Left renal pelvis (tissue), 4 donors: Measurements from ENCODE around the gene BARHL2. TPM values are rescaled to one million over a fixed set of nuclear protein-coding genes. Genes with fewer than 3 reads are reported as not detected.
A peak's percentile ranks its signal among the peaks of the same experiment; 100 is the strongest.

Experiments used
- DNase-seq, 4 donors: peaks; one replicate each; pipeline ENCODE4 v3.0.0-alpha.2; 2013; ENCODE audit warnings: low read depth in 4 of 4, low spot score in 3 of 4
- polyA plus RNA-seq, 4 donors: library from polyadenylated mRNA; unstranded; fragments of 120-200 nt; gene quantifications; one replicate each; pipeline ENCODE4 v1.2.1, GENCODE V29; 2013; ENCODE audit not compliant: insufficient read length in 4 of 4

Gene BARHL2
- polyA plus RNA-seq, 4 donors, result not detected

DNA sequence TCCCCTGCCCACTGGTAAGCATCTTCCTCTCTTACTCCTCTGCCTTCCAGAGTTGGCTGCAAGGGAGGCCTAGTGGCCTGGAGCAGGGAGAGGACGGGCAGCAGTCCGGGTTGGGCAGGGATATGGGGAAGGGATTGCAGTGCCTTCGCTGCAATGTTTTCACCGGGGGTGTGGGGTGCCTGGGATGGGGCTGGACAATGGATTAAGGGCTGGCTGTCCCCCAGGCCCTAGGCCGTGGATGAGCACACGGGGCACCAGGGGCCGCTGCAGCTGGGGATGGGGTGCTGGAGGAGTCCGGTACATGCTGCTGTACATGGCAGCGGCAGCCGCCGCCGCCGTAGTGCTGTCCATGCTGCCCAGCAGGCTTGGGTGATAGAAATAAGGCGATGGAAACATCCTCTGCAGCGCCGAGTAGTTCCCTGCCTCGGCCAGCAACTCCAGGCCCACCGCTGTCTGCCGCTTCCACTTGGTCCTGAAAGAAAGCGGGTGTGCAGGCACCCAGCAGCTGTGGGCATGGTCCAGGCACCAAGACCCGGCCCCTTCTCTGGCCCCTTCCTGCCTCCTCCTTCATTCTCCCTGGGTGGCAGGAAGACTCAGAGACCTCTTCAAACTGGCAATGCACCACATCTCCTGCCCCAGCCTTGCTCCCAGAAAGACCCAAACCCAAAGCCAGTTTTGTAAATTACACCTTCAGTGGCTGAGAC is 4.8 kb downstream of the BARHL2 start:
- DNase-seq, result no peak

DNA sequence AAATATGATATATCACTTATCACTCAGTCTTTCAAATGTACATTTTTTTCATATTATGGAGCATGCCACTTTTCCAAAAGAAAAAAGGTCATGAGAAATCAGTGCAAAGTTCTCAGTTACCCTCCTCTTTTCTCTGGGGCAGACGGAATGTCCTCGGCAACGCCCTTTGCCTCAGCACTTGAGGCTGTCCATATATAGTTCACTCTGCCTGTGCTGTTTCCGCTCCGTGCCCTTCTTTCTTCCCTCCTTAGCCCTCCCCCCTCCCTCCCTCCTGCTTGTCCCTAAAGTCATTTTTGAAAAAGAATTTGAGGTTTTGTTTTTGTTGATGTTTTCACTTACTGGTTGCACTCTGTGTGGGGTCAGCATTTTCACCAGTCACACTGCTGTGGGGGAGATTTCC is 5.4 kb downstream of the BARHL2 start:
- no peak for DNase-seq

DNA sequence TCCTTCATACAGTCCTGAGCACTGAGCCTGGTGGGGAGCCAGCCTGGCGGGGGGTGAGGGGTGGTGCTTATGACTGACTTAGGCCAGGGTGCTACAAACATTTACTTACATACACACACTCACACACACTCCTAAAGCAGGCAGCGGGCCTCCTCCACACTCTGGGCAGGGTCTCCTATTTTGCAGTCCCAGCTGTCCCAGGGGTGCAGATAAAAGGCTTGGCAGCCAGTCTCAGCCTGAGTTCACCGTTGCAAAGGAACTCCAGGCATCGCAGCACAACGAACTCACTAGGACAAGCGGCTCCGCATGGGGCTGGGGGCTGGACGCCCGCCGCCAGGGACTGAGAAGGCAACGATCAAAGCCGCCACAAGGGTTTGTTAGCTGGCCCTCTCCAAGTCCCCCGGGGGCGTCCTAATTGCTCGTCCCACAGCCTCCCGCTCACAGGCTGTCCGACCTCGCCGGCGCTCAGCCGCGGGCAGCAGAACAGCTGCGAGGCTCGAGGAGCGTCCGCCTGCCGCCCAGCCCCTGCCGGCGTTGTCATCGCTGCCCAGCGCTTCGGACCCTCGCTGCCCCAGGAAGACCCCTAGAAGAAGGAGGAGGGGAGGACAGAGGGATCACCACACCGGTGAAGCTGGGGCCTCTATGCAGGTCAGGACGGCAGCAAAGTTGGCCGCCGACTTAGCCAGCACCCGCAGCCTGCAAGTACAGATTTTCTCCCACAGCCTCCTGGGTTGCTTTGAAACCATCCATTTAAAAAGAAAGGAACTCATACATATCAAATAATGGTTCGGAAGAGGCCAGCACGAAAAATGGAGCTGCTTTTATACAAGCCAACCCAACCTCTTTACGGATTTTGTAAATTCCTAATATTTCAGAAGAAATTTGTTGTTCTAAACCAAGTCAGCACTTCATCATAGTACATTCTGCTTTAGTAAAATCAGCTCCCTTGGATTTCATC is 6.2 kb downstream of the BARHL2 start:
- no peak for DNase-seq

DNA sequence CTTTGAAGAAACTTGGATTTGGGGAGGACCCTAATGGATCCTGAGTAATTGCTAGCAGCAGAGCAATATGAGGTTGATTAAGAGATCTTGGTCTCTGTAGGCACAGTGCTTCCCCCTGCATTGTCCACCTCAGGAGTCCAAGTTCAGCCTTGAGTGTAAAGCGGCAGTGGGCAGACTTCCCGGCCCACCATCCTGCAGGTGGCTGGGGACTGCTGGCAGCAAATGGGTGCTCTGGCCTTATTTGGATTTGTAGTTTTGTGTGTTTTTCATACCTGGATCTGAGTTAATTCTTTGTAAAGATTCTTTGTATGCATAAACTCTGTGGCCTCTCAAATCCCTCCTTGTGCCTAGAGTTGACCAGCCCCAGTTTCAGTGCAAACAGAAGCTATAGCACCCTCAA is 7.6 kb downstream of the BARHL2 start:
- DNase-seq, result no peak

DNA sequence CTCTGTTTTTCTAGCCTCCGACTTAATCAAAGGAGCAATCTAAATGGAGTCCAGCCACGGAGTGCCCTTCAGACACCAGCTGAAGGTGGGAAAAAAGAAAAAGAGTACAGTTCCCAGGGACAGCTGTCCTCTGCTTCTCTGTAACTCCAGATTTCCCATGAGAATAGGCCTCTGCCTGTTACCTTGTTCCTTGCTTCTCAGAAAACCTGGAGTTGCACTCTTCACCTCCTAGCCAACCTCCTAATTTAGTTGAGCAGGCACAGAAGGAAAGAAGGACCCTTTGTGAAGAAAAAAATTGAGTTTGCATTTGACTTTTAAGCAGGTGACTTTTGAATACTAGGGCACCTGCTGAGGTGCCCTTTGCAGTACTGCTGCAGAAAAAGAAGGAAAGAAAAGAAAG is 8.3 kb downstream of the BARHL2 start:
- no peak for DNase-seq

DNA sequence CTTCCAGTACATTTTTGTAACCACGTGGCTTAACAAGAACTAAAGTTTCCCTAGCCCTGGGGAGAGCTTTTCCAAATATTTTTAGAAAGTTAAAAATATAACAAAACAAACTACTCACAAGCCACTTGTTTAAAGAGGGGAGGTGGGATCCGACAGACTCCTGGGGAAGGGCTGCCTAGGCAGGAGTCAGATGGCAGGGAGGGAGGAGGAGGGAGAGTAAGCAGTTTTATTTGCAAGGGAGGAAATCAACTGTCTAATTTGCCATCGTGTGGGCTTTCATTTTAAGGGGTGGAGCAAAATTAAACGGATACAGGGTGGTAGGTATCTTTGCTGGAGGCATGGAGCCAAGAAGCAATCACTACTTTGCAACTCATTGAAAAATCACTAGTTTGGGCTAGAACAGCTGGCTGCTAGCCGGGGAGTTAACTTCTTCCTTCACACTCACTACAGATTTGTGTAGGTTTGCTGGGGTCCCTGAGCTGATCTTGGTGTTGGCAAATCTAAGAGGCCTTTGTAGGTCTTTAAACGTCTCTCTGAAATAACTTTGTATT is 8.8 kb downstream of the BARHL2 start:
- DNase-seq, result no peak

DNA sequence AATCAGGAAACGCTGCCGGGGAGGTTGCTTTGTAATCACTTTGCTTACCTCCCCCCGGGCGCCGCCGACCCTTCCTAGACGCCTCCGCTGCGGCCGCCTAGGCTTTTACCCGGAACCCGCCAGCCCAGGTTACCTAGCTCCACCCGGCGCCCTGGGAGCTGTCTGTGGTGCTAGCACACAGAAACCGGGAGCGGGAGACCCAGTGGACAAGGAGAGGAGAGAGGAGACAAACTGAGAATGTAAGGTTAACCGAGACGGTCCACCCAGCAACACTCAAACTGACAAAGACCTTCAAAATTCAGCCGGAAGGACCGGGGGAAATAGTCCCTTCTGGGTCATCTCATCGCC is 9.8 kb downstream of the BARHL2 start:
- DNase-seq, result peak in 2 of 4 donors; percentile 59 to 70

DNA sequence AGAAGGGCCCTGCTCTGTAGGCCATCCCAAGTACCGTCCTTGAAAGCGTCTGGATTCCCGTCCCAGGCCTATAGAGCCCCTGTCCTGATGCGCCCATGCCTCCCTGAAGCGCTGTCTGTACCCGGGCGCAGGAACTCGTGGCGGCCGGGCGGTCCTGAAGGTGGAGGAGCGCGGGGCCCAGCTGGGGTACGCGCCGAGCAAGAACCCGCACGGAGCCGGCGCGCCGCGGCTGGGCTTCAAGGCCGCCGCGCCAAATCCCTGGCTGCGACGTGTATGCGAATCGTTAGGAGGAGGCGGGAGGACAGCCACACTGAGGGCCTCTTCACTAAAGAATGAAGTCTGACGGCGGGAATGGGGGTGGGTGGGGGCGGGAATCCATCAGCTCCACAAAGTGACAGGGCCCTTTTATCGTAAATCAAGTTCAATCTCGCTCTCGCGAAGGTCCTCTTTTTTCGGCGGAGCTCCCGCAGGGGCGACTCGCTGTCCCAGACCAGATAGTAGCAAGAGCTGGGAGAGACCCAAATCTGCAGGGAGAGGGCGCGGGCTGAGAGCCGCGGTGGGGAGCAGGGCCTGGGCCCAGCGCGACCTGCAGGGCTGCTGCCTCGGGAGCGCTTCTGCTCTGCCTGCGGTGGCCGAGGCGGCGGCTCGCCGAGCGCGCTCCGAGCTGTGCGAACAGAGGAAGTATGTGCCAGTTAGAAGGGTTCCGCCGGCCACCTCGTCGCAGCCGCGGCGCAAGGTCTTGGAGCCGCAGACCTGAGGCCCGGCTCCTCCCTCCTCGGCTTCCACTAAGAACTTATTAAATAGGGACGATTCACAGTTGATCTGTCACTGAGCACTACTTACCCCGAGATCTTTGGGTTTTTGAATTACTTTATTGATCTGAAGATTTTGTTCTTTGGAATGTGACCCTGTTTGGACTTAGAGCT is 10.4 kb downstream of the BARHL2 start:
- DNase-seq, result no peak

DNA sequence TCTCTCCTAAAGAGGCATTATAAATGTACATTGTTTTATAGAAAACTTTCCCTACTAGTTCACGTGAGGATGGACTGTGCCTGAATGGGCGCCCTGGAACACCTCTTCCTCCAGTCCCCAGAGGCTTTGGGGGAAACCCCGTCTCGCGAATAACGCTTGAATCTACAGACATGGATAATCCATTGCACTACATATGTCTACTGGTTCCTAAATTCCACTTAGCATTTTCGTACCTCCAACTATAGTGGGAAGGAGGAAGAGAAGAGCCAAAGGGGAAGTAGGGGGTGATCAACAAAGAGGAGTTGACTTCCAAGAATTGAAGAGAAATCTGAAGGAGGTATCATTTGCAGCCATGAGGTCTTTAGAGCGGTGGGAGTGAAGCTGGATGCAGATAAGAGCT is 11.1 kb downstream of the BARHL2 start:
- DNase-seq, result no peak

DNA sequence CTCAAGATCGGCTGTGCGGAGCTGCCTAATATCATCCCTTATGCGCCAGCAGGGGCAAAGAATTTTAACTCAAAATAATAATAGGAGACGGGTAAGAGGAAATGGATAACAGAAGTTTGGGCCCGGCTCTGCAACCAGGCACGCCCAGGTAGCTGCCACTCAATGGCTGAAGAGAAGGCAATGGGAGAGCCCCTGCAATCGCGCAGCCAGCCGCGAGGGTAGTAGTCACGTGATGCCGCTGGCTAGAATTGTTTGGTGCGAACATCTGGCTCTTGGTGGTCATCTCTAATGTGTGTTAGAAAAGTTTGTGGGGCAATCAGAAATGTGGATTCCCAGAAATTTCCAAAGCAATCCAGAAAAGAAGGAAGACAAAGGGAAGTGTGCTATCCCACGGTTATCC is 12.3 kb downstream of the BARHL2 start:
- no peak for DNase-seq

DNA sequence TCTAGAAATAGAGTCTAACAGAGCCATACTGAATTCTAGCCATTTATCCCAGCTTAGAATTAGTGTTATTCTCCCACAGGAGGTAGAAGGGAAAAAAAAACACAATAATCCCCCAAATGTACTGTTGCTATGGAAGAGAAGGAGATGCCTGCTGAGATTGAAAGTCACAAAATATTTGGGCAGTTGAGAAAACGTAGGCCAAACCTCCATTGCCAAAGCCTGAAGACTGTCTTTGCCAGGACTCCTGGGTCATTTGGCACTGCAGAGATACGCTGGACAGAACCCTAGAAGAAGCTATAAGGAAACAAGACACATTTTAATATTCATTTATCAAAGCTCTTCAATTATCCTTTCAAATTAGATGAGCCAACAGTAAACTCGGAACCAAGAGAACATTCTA is 22.3 kb downstream of the BARHL2 start:
- DNase-seq, result no peak

DNA sequence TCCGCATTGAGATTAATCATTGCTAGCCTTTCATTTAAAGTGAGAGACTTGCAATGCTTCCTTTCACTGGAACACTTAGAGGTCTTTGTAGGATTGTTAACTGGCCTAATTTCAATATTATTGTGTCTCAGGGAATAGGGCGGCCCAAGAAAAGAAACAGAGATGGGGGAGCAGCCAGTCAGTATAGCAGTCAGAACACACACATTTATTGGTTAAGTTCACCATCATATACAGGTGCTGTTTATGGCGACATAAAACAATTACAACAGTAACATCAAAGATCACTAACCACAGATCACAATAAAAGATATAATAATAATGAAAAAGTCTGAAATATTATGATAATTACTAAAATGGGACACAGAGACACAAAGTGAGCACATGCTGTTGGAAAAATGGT is 29.4 kb downstream of the BARHL2 start:
- no peak for DNase-seq

DNA sequence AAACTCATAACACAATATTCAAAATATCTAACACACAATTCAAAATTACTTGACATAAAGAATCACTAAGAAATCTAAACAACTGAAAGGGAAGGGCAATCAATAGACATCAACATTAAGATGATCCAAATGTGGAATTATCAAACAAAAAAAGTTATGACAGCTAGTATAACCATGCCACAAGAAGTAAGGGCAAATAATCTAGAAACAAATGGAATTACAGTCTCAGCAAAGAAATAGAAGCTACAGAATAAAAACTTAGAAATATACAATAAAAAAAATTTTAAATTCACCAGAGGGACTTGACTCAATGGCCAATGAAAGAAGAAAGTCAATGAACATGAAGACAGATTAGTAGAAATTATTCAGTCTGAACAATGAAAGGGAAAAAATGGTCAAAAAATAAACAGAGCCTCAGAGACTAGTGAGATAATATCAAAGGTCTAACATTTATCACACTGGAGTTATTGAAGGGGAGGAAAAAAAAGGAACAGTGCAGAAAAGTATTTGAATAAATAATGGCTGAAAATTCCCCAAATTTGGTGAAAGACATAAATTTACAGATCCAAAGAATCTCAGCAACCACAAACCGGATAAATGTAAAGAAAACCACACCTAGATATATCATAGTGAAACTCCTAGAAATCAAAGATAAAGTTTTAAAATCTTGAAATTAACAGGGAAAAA is 41.8 kb downstream of the BARHL2 start:
- no peak for DNase-seq

DNA sequence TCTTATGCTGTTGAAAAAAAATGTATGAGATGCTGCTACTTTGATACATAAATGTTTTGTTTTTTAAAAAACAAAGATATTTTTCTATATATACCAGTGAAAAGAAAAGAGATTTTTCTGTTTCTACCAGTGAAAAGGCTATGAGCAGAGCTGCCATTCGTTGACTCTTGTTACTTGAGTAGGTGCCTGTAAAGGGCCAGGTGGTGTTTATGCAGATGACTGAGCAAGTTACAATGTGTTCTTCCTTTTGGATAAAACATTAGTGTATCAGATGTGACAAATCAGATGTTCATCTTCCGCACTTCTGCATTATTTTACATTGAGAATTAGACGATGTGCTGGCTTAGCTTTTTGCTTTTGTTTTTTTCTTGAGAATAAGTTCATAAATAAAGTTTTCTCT is 45.4 kb downstream of the BARHL2 start:
- DNase-seq, result no peak

DNA sequence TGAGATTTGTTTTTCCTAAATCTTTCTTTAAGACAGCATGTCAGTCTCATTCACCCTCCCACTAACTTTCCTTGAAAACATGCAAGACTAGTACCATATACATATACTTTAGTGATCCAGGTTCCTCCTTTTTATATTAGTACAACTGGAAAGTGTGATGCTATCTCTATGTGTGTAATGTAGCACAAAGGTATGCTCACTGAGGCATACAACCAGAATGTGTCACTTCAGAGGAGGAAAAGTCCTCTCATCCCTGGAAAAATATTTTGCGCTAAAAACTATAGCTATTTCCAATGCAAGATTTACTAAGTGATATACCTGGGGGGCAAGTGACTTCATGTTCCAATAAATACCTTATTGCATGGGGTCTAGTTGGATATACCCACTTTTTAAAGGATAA is 45.9 kb downstream of the BARHL2 start:
- DNase-seq, result no peak
